ENCODE results near the gene GRID1.

GRCh38 chr10:85778074-85778473, 588.5 kb downstream of the GRID1 start:
- TF ChIP-seq, protein P1, sequence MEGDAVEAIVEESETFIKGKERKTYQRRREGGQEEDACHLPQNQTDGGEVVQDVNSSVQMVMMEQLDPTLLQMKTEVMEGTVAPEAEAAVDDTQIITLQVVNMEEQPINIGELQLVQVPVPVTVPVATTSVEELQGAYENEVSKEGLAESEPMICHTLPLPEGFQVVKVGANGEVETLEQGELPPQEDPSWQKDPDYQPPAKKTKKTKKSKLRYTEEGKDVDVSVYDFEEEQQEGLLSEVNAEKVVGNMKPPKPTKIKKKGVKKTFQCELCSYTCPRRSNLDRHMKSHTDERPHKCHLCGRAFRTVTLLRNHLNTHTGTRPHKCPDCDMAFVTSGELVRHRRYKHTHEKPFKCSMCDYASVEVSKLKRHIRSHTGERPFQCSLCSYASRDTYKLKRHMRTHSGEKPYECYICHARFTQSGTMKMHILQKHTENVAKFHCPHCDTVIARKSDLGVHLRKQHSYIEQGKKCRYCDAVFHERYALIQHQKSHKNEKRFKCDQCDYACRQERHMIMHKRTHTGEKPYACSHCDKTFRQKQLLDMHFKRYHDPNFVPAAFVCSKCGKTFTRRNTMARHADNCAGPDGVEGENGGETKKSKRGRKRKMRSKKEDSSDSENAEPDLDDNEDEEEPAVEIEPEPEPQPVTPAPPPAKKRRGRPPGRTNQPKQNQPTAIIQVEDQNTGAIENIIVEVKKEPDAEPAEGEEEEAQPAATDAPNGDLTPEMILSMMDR (IDR thresholded peaks at IDR 0.05; ENCODE audit: insufficient read depth, low read depth, low read length): no peak
- no peak for TF ChIP-seq EZH2 (IDR thresholded peaks at IDR 0.05; ENCODE audit: insufficient read depth, low read length)
